Body of pancreas (tissue), 4 donors: ENCODE results near the gene KRTAP1-1.

Experiments used
- CTCF ChIP-seq, 7 experiments: fragments of 450-650 bp in 4 of 7; fragments of 200-600 bp in 3 of 7; sonication (generic) in 3 of 7; IDR thresholded peaks; one replicate each; pipeline ENCODE4 v1.5.1; 2016 to 2019; ENCODE audit warnings: antibody characterized with exemption in 7 of 7
- POLR2A ChIP-seq, 3 donors: fragments of 450-650 bp; IDR thresholded peaks; one replicate each; pipeline ENCODE4 v1.6.1; 2016; ENCODE audit warnings: antibody characterized with exemption in 3 of 3, mild to moderate bottlenecking in 2 of 3

GRCh38 chr17:41063449-41063848 is 22.2 kb upstream of the KRTAP1-1 start:
- no peak for TF ChIP-seq CTCF (IDR thresholded peaks at IDR 0.05)
- TF ChIP-seq POLR2A (IDR thresholded peaks at IDR 0.05), result no peak
